ENCODE data around the gene ARSB. TPM values are rescaled to one million over a fixed set of nuclear protein-coding genes. Genes with fewer than 3 reads are reported as not detected.
"Not testable (repeated sequence)": the region's sequence is repeated elsewhere in the genome, so short reads cannot be mapped to it uniquely, and the experiment has no call there.

Gene ARSB
- total RNA-seq, 1 experiment from 2014 or later = 5.2 TPM

DNA sequence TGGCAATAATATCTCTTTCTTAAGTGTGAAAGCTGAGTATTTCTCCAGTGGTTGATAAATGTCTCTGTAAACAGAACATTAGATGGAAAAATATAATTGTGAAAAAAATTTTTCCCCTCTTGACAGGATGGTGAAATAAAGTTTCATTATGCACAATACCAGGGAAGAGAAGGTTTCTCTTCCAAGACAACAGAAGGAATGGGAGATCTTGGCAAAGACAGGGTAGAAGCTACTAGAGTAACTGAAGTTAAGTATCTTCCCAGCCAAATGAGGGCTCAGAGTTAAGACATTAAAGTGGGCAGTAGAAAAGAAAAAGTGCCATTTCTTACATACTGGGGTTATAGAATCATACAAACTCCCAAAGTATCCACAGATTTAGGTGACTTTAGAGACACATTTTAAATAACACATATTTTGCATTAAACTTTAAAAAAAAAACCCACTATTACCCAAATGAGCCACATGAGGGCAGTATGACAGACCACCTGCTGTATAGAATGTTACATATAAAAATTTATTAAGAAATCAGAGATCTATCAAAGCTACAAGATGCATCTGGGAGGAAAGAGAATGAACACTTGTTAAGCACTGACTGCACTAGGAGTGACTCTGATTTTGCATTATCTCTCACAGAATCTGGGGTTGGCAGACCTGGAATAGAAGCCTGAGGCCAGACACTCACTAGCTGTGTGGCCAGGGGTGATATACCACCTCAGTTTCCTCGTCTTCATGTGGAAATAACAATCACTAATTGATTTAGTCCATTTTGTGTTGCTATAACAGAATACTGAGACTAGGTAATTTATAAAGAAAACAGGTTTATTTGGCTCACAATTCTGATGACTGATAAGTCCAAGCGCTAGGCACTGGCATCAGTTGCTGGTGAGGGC, 98.5 kb downstream of the ARSB start:
- peak; percentile 34 for DNase-seq (ENCODE audit: unreplicated experiment)
- intact Hi-C loops (cut with micrococcal nuclease) = loop anchor here (5.0 kb wide), 2 partner anchors 239 to 349 kb away; partner anchors contain the start of gene LHFPL2
- TF ChIP-seq CTCF (IDR thresholded peaks at IDR 0.05; ENCODE audit: unreplicated experiment) = peak; percentile 53
- BruUV-seq (replicated peaks) = no TSS peak
- H3K4me3 Mint-ChIP-seq (ENCODE audit: unreplicated experiment) = no peak overlapping the region
- H3K27me3 Mint-ChIP-seq (ENCODE audit: insufficient read depth, unreplicated experiment) = no peaks in the 10 kb centered on the region
- H3K36me3 Mint-ChIP-seq (ENCODE audit: insufficient read depth, unreplicated experiment) = no peaks in the 10 kb centered on the region
- H3K4me1 Mint-ChIP-seq (ENCODE audit: insufficient read depth, unreplicated experiment) = no peaks in the 10 kb centered on the region
- CTCF ChIA-PET = interaction anchor here (0.5 to 2.3 kb wide), 12 partner anchors 9 to 558 kb away, joined by 3 to 10 read pairs (median 3); no protein-coding TSS in a partner anchor
- H3K9me3 Mint-ChIP-seq (ENCODE audit: unreplicated experiment) = no peaks in the 10 kb centered on the region
- no peak overlapping the region for H3K27ac Mint-ChIP-seq (ENCODE audit: low read depth, unreplicated experiment)
- POLR2A ChIA-PET = no interaction called here

GRCh38 chr5:78881884-78882283, 103.2 kb downstream of the ARSB start:
- Mint-ChIP-seq H3K36me3 (ENCODE audit: insufficient read depth, unreplicated experiment) (no peaks in the 10 kb centered on the region), H3K27me3 (ENCODE audit: insufficient read depth, unreplicated experiment) (no peaks in the 10 kb centered on the region)

DNA sequence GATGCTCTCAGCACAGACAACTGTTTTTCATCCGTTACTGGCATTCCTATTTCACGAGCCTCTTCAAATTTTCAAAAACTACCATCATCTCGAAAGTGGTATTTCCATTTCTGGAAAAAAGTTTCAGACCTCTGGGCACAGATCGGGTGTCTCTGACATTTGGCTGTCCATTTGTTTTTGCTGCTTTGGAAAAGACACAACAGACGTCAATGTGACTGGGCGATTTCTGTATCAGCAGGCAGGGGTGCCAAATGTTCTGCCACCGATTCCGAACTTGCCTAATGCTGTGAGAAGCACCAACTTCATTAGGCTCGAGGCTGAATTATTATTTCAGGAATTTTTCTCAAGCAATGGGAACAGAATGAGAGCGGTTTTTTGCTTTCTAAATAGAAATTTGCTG, 105.6 kb downstream of the ARSB start:
- POLR2A ChIA-PET = no interaction called here
- CTCF ChIA-PET = interaction anchor here (0.7 to 1.0 kb wide), 2 partner anchors 41 to 411 kb away, joined by 3 read pairs; no protein-coding TSS in a partner anchor
- H3K4me1 Mint-ChIP-seq (ENCODE audit: insufficient read depth, unreplicated experiment) = no peaks in the 10 kb centered on the region
- TF ChIP-seq CTCF (IDR thresholded peaks at IDR 0.05; ENCODE audit: unreplicated experiment) = no peak
- no peaks in the 10 kb centered on the region for H3K9me3 Mint-ChIP-seq (ENCODE audit: unreplicated experiment)
- H3K27ac Mint-ChIP-seq (ENCODE audit: low read depth, unreplicated experiment) = no peak overlapping the region
- BruUV-seq (replicated peaks) = no TSS peak
- intact Hi-C loops (cut with micrococcal nuclease) = no loop called here
- no peaks in the 10 kb centered on the region for H3K36me3 Mint-ChIP-seq (ENCODE audit: insufficient read depth, unreplicated experiment)
- no peak overlapping the region for H3K4me3 Mint-ChIP-seq (ENCODE audit: unreplicated experiment)
- no peaks in the 10 kb centered on the region for H3K27me3 Mint-ChIP-seq (ENCODE audit: insufficient read depth, unreplicated experiment)
- no peak for DNase-seq (ENCODE audit: unreplicated experiment)

More at GRCh38 chr5:78881884-78882283, 103.2 kb downstream of the ARSB start:
- POLR2A ChIA-PET = interaction anchor here (0.6 to 1.0 kb wide), 3 partner anchors 69 to 467 kb away, joined by 3 read pairs; no protein-coding TSS in a partner anchor
- TF ChIP-seq CTCF (IDR thresholded peaks at IDR 0.05; ENCODE audit: unreplicated experiment) = no peak
- Mint-ChIP-seq H3K4me3 (ENCODE audit: unreplicated experiment) (no peak overlapping the region), H3K9me3 (ENCODE audit: unreplicated experiment) (no peaks in the 10 kb centered on the region), H3K27ac (ENCODE audit: low read depth, unreplicated experiment) (no peak overlapping the region), H3K4me1 (ENCODE audit: insufficient read depth, unreplicated experiment) (no peaks in the 10 kb centered on the region)
- intact Hi-C loops (cut with micrococcal nuclease) = no loop called here
- BruUV-seq (replicated peaks) = no TSS peak
- CTCF ChIA-PET = interaction anchor here (0.6 kb wide), 1 partner anchor 415 kb away, joined by 3 read pairs; no protein-coding TSS in a partner anchor
- no peak for DNase-seq (ENCODE audit: unreplicated experiment)

DNA sequence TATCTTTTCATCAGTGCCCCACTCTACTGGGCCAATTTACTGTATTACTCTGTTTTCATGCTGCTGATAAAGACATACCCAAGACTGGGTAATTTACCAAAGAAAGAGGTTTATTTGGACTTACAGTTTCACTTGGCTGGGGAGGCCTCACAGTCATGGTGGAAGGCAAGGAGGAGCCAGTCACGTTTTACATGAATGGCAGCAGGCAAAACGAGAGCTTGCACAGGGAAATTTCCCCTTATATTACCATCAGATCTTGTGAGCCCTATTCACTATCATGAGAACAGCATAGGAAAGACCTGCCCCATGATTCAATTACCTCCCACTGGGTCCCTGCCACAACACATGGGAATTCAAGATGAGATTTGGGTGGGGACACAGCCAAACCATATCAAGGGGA, 119.0 kb downstream of the ARSB start:
- POLR2A ChIA-PET; DNase-seq (ENCODE audit: unreplicated experiment); BruUV-seq (replicated peaks); CTCF ChIA-PET; H3K27ac Mint-ChIP-seq (ENCODE audit: low read depth, unreplicated experiment); intact Hi-C loops (cut with micrococcal nuclease); H3K27me3 Mint-ChIP-seq (ENCODE audit: insufficient read depth, unreplicated experiment); H3K4me1 Mint-ChIP-seq (ENCODE audit: insufficient read depth, unreplicated experiment); H3K4me3 Mint-ChIP-seq (ENCODE audit: unreplicated experiment); H3K36me3 Mint-ChIP-seq (ENCODE audit: insufficient read depth, unreplicated experiment): not testable (repeated sequence)
- H3K9me3 Mint-ChIP-seq (ENCODE audit: unreplicated experiment) = peaks cover 21% of the 10 kb centered on the region
